ENCODE data around the gene RYR3.
A peak's percentile ranks its signal among the peaks of the same experiment; 100 is the strongest.
"Not testable (repeated sequence)": the region's sequence is repeated elsewhere in the genome, so short reads cannot be mapped to it uniquely, and the experiment has no call there.

RYR3 gene

GRCh38 chr15:33598382-33598781 lies 287.6 kb downstream of the RYR3 start:
- not testable (repeated sequence) for DNase-seq

GRCh38 chr15:33600212-33600611 lies 289.4 kb downstream of the RYR3 start:
- no peak for DNase-seq

DNA sequence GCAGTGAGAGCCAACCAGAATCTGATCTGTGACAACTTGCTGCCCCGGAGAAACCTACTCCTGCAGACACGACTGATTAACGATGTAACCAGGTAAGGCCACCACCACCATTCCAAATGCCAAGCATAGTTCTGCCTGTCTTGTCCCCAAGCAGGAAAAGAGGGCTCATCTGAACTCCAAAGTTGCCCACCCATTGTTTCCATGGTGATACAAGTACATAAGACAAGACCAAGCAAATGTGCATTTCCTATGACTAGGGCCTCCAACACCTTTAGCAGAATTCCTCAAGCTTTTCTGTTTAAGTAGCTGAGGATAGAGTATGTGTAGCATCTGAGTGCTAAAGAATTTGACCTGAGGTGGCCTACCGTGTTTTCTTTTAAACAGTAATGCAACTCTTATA lies 290.7 kb downstream of the RYR3 start:
- DNase-seq, result no peak

- DNase-seq, result no peak
Measured at GRCh38 chr15:33608714-33609113, 297.9 kb downstream of the RYR3 start.

GRCh38 chr15:33612721-33613304 lies 302.0 kb downstream of the RYR3 start:
- DNase-seq, result no peak

- no peak for DNase-seq
Measured at GRCh38 chr15:33616475-33616874, 305.7 kb downstream of the RYR3 start.

- no peak for DNase-seq
Measured at GRCh38 chr15:33618350-33618749, 307.6 kb downstream of the RYR3 start.

DNA sequence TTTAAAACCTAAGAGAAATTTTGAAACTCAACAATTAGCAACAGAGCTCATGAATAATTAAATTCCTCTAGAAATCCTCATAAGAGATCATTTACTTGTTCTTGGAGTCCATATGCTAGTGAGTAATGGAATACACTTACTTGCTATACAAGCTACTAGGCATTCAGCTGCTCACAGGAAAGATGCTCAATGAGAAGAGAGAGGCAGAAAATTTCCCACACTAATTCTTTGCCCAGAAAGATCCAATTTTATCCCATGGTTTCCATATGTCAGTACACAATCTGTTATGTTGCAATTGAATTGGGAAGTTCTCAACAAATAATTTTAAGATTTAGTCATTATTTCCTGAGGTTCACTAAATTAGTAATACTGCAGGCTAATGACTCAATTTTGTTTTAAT lies 310.4 kb downstream of the RYR3 start:
- no peak for DNase-seq

- DNase-seq, result no peak
Measured at GRCh38 chr15:33623010-33623409, 312.2 kb downstream of the RYR3 start.

DNA sequence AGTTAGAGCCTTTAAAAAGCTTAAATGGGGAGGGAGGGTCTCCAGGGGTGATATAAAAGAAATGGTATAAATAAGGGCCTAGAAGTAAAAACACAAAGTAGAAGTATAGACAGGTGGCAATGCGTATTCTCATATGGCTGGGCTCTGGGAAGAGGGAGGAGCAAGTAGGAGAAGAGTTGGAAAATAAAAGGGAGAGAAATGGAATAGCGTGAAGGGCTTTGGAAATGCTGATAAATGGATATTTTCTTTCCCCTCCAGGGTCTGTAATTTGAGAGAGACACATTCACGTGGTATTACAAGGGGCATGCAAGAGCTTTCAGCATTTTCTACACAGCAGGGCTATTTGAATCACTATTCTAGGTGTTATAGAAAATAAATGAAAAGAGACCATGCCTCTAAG lies 313.7 kb downstream of the RYR3 start:
- no peak for DNase-seq

GRCh38 chr15:33629647-33630046 lies 318.9 kb downstream of the RYR3 start:
- DNase-seq, result no peak

GRCh38 chr15:33636234-33636633 lies 325.5 kb downstream of the RYR3 start:
- no peak for DNase-seq

DNA sequence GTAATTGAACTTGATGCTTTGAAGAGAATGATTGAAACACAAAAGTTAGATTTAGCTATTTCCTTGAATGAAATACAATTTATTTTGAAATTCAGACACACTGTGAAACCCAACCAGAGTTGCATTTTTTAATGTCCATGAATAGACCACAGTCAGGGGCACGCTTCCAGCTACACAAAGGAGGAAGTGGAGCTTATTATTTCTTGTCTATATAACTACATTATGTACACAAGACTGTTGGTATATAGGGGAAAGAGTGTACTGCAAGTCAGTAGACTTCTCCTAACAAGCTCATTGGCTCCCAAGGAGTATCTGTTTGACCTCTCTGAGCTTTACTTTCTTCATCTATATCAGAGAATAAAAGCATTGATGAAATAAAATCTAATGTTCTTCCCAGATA lies 326.2 kb downstream of the RYR3 start:
- DNase-seq, result peak; percentile 20

GRCh38 chr15:33638453-33638852 lies 327.7 kb downstream of the RYR3 start:
- DNase-seq, result no peak

GRCh38 chr15:33639051-33639450 lies 328.3 kb downstream of the RYR3 start:
- DNase-seq, result no peak

- no peak for DNase-seq
Measured at GRCh38 chr15:33639456-33639855, 328.7 kb downstream of the RYR3 start.

GRCh38 chr15:33639978-33640377 lies 329.2 kb downstream of the RYR3 start:
- DNase-seq, result no peak

DNA sequence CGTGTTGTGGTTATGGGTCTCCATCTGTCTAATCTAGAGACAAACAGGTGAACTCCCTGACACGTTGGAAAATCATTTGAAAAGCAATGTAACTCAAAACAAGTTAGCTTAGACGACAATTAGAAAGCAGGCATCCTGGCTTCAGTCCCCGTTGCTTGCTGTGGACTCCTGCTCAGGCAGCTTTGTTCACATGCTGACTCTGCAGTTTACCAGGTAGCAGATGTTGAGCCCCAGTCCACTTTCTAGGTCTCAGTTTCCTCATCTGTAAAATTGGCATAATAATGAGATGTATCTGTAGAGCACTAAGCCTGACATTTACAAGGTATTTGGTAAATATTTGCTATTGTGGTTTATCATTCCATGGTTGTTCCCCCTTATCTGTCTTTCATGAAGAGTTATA lies 330.3 kb downstream of the RYR3 start:
- DNase-seq, result no peak

DNA sequence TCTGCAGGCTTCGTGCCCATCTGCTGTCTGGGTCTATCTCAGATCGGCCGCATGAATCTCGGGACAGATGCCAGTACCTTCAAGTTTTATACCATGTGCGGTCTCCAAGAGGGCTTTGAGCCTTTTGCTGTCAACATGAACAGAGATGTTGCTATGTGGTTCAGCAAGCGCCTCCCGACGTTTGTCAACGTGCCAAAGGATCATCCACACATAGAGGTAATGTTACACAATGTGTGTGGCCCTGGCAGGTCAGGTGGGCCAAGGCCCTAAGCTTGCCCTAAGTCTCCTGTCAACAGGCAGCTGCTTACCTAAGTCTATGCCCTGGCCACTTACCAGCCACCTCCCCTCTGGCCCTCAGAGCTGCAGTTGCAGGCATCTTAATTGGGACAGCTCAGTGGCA lies 333.5 kb downstream of the RYR3 start:
- DNase-seq, result no peak

- DNase-seq, result no peak
Measured at GRCh38 chr15:33646744-33647143, 336.0 kb downstream of the RYR3 start.

DNA sequence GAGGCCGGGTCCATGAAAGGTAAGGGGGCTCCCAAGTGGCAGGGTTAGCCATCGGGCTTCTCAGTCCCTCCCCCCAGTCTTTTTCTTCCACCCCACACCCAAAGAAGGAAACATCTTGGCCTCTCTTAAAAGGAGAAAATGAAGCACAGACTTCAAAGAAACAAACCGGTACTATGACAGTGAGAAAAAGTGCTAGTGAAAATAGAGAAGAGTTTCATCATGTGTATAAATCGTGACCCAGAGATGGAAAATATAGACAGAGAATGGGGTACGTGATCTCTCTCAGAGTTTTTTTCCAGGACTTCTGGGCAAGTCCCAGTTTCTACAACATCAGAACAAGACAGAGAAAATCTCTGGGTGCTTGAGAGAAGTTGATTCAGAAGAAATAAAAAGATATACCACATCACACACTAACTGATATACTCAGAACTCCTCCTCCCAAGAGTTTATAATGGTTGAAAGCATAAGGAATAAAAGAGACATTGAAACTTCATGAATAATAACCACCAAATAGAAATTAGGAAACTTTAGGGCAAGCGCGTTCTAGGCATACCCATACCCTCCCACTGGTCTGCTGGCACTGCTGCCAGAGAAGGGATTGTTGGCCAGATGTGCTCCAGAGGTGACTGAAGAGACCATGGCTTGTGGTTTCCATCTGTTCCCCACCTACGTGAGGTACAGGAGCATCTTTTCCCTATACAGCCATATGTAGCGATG lies 338.6 kb downstream of the RYR3 start:
- DNase-seq, result no peak

DNA sequence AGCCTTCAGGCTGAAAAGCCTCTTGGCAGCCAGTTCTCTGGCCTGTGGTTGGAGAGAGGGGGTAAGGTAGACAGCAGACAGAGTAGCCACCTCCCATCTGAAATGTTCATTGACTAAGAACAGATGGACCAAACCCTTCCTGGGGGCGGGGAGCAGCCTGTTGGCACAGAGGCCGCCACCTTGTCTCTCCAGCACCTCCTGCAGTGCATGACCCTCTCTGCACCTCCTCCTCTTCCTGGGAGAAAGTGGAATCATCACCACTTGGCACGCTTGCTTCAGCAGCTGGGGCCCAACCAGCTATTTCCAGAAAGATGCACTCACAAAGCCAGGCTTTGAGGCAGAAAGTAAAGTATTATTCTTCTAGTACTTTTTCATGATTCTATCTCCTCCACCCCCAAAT lies 344.1 kb downstream of the RYR3 start:
- no peak for DNase-seq

DNA sequence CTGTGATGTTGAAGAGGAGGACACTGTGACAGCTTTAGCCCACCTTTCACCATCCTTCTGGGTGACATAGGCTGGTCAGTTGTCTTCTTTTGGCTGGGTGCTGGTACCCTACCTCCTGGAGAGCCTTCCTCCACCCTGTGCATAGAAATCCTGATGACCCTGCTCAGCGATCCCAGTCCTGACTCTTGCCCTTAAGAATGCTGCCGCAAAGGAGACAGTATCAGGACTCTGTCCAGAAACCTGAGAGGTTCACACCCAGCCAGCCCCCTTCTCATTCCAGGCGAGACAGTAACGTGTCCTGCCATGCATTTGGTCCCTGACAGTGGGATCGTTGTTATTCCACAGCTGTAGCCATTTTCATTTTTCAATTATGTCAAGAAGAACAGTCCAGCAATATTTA lies 344.7 kb downstream of the RYR3 start:
- DNase-seq, result no peak

- peak; percentile 79 for DNase-seq
Measured at GRCh38 chr15:33656168-33656567, 345.4 kb downstream of the RYR3 start.

DNA sequence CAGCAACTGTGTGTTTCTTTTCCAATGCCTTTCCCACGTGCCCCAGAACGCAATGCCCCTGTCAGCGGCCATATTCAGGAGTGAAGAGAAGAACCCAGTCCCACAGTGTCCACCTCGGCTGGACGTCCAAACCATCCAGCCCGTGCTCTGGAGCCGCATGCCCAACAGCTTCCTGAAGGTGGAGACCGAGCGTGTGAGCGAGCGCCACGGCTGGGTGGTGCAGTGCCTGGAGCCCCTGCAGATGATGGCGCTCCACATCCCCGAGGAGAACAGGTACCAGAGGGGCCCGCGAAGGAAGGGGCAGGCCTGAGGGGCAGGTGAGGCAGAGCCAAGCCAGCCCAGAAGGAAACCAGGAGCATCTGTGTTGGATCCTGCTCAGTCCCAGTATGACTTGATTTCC lies 349.4 kb downstream of the RYR3 start:
- DNase-seq, result no peak
